HG03039 (cell line): ENCODE measurements around the gene SPAG16.
"Not testable (repeated sequence)": the region's sequence is repeated elsewhere in the genome, so short reads cannot be mapped to it uniquely, and the experiment has no call there.

Experiments used
- ATAC-seq: cut with Tn5 transposase; IDR thresholded peaks from one replicate; pipeline ENCODE4 v1.9.1; 2021; ENCODE audit warnings: mild to moderate bottlenecking, moderate library complexity; ENCODE audit not compliant: unreplicated experiment

The SPAG16 gene

DNA sequence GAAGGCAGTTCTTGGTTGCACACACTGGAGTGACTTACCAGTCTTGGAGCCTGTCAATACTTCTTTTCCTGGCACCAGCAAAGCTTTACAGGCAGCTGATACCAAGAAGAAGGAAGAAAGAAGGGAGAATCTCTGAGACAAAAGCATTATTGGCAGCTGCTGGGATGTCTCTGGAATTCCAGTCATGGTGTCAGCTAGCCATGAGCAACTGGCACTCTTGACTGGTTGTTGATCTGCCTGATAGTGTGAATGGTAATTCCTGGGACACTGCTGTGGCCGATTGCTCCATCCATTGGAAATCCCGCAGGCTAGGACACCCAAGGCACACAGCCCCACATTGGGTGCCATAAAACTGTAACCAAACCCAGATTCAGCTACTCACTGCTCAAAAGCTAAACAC is 17.8 kb upstream of the SPAG16 start:
- no peak for ATAC-seq

DNA sequence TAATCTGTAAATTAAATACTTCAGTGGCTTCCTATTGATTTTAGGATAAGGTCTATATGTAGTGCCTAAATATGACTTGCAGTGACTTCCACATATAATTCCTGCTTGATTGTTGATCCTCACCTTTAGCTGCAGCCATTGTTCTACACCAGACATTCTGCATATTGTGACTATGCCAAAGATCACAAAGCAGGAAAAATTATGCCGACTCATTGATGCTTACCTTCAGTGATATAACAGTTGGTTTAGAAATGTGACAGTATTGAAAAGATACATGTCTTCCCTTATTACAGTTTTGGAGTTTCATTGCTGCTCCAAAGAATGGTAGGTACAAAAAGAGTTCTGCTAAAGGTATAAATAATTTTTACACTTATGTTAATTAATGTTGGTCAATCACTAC is 12.3 kb upstream of the SPAG16 start:
- no peak for ATAC-seq

DNA sequence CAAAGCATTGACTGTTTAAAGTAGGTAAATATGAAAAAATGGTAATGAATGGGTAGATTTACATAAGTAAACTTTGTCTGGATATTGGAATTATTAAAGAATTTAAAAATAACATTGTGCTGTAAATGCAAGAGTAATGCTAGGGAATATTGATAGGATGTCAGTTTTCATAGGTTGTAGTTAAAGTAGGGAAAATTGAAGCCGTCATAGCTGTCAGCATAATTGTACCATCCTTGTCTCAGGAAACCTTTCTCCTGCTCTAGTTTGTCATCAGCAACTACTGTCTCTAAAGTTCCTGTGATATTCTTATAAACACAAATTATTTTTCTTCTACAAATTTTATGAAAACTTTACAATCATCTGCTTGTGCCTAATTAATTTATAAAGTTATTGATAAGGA is 10.1 kb upstream of the SPAG16 start:
- no peak for ATAC-seq

DNA sequence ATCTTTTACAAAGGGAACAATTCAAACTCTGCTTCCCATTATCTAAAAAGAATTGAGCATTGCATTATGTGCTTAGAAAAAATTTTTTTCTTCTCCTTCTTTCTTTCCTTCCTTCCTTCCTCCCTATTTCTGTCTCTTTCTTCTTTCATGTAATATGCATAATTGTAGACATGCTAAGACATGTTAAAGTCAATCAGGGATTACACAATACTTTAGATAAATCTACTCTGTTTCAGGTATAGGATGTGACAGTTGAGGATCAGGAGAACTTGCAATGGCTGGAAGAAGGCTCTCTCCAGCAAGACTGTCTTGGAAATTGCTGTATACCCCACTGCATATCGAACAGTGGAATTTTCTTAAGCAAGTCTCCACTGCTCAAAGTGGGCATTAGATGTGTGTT is 9.0 kb upstream of the SPAG16 start:
- ATAC-seq = no peak

DNA sequence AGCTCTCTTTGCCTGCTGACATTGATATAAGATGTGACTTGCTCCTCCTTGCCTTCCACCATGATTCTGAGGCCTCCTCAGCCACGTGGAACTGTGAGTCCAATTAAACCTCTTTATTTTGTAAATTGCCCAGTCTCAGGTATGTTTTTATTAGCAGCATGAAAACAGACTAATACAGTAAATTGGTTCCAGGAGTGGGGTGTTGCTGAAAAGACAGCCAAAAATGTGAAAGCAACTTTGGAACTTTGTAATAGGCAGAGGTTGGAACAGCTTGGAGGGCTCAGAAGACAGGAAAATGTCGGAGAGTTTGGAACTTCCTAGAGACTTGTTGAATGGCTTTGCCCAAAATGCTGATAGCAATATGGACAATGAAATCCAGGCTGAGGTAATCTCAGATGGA is 7.1 kb upstream of the SPAG16 start:
- ATAC-seq = not testable (repeated sequence)

DNA sequence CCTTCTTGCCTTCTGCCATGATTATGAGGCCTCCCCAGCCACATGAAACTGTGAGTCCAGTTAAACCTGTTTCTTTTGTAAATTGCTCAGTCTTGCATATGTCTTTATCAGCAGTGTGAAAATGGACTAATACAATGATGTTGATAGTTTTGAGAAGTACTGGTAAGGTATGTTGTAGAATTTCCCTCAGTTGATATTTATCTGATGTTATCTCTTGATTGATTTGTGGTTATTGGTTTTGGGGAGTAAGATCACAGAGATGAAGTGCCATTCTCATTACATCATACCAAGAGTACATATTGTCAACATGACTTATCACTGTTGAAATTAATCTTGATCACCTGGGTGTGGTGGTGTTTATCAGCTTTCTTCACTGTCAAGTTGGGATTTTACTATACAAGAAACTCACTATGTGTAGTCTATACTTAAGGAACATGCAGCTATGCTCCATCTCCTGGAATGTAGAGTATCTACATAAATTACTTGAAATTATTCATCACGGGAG is 5.1 kb upstream of the SPAG16 start:
- ATAC-seq = no peak

DNA sequence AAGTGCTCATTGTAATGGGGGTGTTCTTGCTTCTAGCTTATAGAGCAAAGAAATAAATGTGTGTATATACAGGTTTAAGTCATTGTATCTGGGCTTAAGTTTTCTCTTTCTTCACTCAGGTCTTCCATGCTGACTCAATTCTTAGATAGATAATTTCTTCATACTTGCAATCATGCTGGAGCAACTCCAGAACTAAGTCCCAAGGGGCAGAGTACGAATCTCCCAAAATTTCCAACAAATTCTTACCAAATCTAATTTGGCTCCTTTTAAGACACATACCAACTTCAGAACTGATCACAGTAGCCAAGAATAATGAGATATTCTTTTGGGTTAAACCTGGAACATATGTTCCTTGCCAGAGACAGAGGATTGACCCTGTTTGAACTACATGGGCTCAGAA is 4.3 kb upstream of the SPAG16 start:
- ATAC-seq = no peak

DNA sequence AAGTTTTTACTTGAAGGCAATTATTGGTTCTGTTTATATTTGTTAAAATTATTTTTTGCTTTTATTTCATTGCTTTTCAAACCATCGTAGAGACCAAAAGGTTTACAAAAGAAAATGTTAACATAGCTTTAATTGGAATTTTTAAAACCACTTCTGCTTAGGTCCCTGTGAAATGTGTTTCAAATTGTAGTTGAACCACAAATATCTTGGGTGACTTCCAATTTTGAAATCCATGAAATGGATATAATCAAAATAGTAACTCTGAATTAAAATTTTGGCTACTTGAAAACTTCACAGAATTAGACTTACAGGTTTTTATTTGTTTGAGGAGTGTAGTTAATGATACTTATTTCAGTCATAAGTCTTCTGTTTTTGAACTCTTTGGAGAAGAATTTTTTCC is 3.1 kb upstream of the SPAG16 start:
- no peak for ATAC-seq

DNA sequence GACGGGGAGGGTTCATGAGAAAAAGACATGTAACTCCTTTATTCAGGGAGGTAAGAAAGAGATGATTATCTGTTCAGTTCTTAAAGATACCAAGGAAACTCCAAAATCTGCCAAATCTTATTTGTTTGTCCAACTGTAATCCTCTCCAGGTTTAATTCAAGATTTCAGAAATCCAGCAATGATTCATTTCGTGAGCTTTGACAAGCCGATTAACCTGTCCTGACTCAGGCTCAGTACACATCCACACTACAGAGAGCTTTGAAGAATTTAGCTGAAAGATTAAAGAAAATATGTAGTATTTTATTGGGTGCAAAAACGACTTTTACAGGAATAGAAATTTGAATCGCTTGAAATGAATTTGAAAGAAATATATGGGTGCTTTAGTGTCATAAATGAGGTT is 1.1 kb downstream of the SPAG16 start:
- no peak for ATAC-seq

DNA sequence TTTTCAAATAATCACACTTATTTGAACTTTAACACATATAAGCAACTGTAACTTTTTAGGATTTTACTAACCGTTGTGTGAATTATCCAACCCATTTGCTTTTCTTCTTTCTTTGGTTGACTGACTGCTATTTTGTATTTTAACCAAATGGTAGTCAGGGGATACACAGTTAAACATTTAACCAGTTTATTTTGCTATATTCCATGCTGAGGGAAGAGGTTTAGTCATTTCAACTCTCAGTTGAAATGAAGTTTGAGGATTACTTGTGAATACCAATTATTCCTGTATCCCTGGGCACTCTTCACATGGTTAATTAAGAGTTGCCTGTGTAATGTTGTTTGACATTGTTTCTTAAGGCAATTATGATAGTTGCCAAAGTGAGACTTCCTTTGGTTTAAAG is 1.9 kb downstream of the SPAG16 start:
- ATAC-seq = no peak

DNA sequence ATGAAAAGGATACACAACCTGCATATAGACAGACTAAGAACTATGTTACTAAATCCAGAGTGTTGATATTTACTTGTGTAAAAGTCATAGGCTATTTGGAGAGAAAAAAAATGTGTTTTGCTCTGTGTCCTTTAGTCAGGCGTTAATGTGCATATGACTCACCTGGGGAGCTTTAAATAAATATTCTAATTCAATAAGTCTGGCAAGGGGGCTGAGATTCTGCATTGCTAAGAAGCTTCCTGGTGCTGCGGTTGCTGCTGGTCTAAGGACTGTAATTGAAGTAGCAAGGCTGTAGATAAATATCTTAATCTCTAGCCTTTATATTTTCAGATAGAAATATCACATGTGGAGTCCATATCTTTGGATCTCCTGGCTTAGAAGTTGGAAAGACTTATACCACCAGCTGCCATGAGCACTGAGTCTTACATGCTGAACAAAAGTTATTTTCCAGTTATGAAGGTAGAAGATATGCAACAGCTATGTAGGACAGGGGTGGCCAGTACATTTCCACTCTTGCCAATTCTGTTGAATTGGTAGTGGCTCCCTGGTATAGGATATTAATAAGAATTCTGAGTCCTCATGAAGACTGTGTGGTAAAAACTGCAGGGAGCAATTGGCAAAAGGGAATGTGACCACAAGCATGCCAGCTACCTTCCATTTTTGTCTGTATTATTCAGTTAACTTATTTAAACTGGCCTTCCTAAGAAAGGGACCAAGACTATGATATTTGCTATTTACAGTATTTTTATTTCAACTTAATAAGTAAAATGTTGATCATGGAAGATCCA is 4.8 kb downstream of the SPAG16 start:
- no peak for ATAC-seq

DNA sequence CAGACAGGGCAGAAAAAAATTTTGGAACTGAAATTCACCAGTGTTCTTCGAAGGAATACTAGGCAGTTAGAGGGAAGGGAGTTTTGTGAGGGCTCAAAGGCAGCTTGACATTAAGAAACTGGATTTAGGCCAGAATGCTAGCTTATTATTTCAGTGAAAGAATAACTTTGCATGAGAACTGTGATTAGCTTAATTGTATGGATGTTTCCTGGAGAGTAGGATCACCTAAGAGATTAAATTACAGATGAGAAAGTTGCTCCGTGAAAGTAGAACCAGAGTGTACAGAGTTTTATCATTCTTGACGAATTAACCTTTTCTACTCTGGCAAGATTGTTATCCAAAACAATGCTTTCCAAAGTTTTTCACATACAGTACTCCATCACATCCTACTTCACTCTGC is 6.2 kb downstream of the SPAG16 start:
- no peak for ATAC-seq

DNA sequence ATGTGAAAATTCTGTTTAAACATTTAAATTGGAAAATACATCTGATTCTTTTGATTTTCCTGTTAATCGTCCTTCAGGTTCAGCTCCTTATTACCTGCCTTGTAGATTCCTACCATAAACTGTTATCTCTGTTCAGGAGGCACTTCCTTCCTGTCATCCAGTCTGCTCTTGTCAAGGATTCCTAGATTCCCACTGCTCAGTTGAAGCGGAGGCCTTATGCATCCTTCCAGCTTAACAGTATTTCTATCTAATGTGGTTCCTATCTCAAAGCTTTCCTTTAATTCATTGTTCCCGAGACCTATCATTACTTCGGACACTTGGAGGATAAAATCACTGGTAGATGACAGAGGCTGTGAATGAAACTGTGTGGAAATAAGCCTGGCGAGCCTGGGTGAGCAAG is 12.0 kb downstream of the SPAG16 start:
- no peak for ATAC-seq

DNA sequence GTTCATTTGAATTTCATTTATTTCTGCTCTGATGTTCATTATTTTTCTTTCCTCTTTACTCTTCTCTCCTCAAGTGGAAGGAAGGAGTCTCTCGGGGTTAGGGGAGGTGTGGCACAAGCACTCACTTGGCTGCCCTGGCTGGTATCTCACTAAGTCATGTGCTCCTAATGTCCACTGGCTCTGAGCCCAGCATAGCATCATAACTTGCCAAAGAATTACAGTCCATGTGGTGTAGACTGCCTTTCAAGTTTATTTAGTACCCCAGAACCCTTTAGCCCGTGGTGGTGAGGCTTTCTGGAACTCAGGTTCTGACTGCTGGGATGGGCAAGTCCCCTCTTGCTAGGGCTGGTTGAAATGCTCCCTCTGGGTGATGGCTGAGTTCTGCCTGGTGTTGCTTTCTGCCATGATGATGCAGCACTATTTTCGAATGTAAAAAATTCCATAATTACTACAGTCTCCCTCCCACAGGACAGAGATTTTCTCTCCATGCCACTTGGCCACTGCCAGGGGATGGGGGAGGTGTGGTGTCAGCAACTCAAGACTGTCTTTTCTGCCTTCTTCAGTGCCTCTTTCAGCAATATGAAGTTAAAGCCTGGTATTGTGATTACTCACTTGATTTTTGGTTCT is 22.2 kb downstream of the SPAG16 start:
- ATAC-seq = no peak

DNA sequence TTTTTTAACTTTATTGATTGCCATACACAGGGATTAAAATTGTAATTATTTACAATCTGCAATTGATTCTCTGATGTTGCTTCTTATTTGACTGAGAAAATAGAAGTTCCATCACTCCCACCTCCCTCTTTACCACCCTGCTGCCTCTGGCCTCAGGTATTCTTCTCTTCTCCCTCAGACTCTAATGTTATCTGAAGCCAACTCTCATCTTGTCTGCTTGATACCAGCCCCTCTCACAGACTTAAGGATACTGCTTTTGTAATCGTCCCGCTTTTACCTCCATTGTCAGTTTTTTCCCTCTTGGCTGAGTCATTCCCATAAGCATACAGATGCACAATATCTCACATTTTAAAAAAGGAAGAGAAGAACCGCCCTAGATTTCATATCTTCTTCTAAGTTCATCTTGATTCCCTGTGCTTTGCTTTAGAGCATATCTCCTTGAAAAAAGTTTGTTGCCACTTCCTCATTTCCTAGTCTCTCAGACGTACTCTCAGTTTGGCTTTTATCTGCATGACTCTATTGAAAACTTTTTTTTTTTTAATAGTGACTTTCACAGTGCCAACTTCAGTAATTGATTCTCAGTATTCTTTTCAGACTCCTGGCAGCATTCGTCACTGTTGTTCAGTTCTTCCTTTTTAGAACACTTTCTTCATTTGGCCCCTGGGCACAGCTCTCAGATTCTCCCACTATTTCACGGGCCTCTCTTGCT is 31.1 kb downstream of the SPAG16 start:
- no peak for ATAC-seq

DNA sequence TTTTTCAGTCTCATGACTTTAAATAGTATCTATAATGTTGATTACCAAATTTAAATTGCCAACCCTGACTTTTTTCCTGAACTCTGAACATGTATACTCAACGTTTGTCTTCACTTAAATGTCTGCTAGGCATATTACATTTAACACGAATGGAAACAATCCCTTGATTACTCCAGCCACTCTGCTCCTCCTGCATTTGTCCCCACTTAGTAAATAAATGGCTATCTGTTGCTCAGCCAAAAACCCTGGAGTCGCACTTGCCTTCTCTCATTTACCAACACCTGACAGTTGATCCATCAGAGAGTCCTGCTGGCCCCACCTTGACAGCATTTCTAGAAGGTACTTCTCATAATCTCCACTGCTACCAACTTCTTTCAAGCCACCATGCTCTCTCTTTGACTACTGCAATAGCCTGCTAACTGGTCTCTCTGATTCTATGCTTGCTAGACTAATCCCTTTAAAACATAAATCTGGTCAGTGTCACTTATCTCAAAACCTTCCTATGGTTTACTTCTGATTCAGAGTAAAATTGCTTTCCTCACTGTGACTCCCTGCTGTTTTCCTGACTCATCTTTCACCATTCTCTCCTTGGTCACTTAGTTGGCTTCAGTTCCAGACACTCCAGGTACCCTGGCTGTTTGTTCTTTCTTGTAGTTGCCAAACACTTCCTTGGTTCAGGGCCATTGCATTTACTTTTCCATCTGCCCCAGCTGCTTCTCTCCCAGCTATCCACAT is 31.9 kb downstream of the SPAG16 start:
- no peak for ATAC-seq

DNA sequence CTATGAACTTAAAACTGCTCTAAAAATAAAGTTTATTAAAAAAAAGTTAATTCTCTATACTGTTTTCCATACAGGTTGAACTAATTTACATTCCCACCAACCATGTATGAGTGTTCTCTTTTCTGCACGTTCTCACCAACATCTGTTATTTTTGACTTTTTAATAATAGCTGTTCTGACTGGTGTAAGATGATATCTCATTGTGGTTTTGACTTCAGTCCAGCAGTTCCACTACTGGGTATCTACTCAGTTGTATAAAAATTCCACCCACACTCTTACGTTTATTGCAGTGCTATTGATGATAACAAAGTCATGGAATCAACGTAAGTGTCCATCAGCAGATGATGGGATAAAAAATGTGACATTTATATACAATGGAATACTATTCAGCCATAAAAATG is 33.7 kb downstream of the SPAG16 start:
- ATAC-seq = no peak

DNA sequence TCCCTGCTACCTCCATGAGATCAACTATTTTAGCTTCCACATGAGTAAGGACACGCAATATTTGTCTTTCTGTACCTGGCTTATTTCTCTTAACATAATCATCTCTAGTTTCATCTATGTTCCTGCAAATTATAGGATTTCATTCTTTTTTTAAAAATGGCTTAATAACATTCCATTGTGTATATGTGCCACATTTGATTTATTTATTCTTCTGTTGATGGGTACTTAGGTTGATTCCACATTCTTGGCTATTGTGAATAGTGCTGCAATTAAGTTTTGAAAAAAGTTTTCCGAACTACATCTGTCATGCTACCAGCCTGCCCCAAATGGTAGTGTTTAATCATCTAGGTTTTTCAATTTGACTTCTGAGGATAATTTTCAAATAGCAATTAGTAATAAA is 36.3 kb downstream of the SPAG16 start:
- ATAC-seq = no peak

DNA sequence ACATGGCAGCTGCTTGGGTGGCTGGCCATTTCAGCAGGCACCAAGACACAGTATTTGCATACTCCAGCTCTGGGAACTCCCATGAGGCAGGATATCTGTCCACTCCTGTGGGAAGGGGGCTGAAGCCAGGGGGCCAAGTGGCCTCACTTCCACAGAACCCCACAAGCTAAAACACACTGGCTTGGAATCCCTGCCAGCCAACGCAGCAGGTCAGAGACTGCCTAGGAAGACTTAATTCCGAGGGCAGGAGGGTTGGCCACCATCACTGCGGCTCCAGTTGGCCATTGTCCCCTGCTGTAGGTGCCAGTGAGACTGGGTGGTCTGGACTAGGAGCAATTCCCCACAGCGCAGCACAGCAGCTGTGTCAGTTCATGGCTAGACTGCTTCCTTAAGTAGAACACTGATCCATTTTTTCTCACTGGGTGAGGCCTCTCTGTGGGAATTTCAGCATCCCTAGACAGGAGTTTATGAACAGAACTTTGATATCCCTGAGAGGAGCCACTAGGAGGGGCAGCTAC is 52.0 kb downstream of the SPAG16 start:
- ATAC-seq = no peak

DNA sequence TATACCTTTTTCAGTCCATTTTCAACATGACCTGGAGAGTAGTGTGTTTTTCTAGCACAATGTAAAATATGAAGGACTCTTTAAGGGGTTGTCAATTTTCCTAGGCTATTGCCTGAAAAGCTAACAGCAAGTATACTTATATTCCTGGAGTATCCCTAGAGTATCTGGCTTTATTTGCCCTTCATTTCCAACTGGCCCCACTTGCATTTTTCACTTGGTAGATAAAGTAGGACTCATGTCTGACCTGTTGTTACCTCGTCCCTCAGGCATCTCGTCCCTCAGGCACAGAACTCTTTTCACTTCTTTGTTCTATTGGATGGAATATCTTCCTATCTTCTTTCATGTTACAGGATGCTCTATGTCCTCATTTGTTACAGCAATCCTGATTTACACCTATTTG is 69.2 kb downstream of the SPAG16 start:
- no peak for ATAC-seq

DNA sequence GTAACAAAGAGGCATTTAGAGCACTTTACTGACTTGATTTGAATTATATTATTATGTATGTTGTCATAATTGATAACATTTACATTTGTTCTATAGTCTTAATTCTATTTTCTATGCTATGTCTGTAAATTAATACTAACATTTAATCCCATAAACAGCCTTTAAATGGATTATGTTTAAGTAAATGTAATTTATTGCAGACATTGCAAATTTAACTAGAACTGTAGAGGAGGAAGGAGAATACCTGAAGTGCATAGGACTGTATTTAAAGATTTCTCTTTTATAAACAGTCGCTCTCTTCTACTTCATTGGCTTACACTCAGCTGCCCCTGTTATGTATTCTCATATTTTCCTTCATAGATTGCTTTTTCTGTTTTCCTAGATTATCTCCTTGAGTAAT is 92.4 kb downstream of the SPAG16 start:
- ATAC-seq = no peak
